Measurements from ENCODE around the gene MYO5B.

DNA sequence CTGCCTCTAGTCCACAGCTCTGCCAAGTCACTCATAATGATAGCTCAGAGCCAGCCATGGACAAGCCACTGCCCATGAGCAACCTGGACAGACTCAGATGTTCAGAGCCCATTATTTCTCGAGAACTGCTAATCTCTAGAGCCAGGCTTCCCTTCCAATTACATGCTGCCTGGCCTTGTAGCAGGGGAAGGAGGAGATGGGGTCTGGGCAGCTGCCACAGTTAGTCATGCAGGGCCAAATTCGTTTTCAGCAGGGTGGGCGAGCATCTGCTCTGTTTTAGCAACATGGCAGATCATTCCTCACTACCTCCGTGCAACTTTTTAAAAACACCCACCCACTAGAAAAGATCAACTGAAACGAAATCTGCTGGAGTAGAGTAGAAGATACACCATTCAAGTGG is 141.8 kb downstream of the MYO5B start:
- TF ChIP-seq CTCF (IDR thresholded peaks at IDR 0.05; ENCODE audit: low read length) (no peak), EZH2phosphoT487 (IDR thresholded peaks at IDR 0.05; ENCODE audit: low read length) (no peak), EZH2 (optimal IDR thresholded peaks at IDR 0.05; ENCODE audit: low read depth, low read length) (no peak)
